NCI-H2029 (cell line): Measurements from ENCODE around the gene LAGE3.

ENCODE experiments used
- DNase-seq: peaks from one replicate; lab custom pipeline; 2025; lab: John Stamatoyannopoulos, UW

LAGE3 gene

DNA sequence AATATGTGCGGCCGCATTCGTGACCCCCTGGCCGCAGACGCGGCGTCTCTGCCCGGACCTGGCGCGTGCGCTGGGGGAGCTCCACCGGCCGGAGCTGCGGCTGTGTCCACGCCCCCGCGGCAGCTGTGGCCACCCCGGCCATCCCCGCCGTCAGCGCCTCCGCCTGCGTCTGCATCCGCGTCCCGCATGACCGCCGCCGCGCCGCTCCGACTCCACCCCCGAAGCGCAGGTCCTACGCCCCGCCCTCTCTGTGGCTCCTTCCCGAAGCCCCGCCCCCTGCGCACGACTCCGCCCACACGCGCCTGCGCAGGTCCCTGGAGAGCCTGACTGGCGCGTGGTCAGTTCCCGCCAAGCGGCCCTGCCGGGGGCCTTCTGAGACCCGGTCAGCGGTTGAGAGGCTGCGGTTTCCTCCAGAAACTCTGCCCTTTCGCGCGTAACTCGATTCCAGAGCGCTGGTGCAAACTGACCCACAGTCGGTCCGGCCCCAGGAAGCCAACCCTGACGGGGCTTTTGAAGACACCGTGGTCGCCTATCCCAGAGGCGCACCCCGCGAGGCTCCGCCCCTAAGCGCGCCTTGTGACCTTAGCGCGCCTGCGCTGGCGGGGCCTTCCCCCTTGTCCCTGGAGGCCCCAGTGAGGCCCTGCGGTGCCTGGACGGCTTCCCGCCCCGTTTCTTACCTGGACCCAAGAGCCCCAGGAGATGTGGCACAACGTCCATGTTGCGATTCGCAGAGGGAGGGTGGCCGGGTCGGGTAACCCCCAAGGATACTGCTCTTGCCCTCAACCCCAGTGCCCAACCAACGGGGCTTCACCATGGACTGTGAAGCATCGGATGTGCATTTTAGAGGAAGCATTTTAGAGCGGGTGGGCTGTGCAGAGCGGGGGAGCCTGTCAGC lies at the start of gene LAGE3:
LAGE3 (minus strand) TSS at position 554 of the 895 bp plus-strand sequence; CDS start at position 188, 366 bp downstream.
- DNase-seq = peak; percentile 78

DNA sequence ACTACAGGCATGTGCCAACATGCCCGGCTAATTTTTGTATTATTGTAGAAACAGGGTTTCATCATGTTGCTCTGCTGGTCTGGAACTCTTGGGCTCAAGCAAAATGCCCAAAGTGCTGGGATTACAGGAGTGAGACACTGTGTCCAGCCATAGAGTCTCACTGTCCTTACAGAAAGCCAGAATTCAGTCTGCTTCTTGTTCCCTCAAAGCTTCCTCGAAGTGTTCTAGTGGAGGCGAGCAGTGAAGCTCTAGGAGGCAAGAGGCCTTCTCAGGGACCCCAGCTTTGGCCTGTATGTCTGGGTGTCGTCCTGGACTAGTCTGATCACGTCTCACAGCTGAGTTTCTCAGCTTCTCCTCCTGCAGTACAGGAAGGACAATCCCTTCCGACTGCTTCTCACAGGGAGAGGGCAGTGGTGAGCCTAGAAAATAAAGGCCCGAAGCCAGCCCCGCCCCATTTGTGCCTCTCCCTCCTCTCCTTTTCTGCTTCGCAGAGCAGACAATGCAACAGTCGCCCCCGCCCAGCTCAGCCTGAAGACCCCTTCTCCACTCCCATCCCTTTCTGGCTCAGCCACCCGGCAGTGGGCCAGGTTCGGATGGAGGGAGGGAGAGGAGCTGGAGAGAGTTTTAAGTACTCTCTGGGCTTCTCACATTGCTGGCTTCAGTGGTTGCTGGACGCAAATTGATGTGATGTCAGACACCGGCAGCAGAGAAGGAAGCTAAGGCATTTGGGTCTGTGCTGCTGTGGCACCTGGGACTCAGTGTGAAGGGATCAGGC lies 48.0 kb upstream of the LAGE3 start:
- peak; percentile 74 for DNase-seq

GRCh38 chrX:154525606-154526490 lies 46.8 kb upstream of the LAGE3 start:
- DNase-seq = no peak

GRCh38 chrX:154519389-154519788 lies 40.3 kb upstream of the LAGE3 start:
- no peak for DNase-seq

DNA sequence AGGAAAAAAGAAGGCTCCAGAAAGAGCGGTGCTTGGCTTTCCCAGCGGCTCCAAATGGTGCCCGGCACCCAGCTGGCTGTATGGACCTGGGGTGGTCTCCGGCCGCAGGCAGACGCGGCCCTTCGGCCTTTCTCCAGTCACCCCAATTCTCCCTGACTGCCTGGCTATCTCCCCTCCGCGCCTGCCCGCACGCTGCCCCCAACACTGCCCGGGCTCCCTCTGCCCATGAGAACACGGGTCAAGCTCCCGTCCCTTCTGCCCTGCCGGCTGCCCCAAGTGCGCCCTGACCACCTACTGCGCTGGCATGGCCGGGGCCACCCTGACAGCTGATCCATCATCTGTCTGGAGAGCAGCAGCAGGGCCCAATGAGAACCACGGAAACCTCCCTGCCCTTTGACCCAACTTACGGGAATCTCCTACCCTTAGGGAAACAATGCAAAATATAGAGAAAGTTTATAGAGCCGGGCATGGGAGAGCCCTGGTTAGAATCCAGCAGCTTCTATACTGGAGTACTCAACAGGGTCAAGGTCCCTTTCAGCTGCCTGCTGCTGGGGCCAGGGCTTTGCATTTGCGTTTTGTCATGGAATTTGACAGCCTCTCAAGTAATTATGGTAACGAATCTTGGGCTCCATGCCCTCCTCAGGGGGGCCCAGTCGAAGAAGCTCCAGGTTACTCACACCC lies 38.2 kb upstream of the LAGE3 start:
- DNase-seq = no peak

DNA sequence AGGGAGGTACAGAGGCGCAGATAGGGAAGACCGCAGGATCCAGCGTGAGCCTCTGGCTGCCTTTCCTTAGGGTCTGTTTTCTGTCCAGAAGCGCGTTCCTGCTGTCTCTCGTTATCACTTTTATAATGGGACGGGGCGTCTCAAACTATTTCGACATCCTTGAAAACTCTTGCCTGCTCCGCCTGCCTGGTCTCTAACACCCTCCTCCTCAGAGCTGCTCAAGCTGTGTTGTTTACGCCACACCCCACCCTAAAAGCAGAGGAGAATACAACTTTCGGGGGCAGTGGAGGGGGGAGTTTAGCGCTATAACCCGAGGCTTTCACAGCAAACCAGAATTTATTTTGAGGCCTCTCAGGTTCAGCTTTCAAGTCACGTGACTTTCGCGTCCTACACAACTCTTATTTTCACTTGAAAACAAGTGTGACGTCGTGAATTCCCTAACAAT lies 37.6 kb upstream of the LAGE3 start:
- no peak for DNase-seq

DNA sequence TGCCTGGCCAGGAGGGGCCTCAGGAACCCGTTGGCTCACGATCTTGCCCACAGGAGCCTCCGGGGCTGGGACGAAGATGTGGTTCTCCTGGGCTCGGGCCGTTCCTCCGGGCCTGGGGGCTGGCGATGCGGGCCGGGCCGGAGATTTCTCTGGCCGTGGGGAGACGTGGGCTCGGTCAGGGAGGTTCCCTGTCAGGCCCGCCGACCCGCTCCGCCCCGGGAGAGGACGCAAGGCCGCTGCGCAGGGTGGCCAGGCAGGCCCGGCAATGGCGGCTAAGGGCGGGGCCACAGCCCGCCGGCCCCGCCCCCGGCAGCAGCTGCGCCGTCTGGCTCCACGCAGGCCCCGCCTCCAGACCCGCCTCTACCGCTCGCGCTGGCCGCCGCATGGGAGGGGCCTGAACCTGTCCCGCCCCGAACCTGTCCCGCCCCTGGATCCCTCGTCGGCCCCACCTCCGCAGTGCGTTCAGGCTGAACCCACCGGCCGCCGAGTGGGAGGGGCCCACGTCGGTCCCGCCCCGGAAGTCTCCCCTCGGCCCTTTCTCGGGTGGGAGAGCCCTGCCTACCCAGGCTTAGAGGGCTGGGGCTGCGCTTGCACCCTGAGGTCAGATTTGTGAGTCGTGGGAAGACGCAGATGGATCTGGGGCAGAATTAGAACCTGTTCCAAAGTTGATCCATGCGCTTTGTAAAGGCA lies 37.0 kb upstream of the LAGE3 start, which contains the start of gene FAM3A:
FAM3A (minus strand) TSS at position 267 of the 690 bp plus-strand sequence. CDS start 460 bp downstream, outside the sequence.
- DNase-seq = peak; percentile 60

DNA sequence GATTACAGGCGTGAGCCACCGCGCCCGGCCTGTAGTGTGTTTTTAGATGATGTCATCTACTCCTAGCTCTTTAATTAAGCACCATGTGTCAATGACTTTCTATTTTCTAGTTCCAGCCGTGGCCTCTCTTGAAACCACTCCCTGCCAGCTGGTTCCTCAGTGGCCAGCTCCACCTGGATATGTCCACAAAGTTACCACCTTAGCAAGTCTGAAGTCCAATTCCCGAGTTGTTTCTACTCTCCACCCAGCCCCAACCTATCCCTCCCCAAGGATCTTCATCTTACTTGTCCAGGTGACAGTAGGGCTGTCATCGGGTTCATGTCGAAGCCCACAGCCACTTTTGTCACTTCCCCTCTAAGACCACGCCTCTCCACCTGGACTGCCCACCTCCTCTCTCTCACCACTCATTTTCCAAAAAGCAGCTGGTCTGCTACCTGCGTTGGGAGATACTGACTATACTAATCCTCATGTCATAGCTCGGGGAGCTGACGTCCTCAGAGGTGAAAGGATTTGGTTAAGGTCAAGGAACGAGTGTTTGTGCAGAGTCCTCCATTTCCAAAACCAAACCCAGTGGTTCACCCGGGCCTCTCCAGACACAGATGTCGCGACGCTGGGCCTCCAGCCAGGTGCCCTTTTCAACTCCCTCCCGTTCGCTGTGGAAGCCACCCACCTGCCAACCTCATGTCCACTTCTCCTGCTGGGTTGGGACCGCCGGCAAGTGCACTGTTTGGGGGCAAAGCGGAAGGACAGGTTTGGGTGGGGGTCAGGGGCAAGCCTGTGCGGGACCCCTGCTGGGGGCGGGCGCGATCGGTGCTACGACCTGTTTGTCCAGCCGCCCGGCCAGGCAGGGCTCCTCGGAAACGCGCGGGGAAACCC lies 36.2 kb upstream of the LAGE3 start:
- DNase-seq = peak; percentile 76

DNA sequence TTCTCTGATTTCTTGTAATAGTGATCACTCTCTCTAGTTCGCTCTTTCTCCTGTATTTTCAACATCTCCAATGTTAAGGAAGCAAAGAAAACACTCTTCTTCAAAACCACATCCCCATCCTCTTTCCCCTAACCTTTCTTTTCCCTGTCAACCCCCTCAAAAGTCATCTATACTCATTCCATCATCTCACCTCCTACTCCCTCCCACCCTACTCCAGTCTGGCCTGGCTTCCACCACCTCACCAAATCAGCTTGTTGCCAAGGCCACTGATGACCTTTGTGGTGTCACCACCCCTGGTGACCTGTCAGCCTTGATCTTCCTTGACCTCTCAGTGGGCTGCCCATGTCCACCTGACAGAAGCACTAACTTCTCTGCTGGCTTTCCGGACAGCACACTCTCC lies 34.6 kb upstream of the LAGE3 start:
- DNase-seq = no peak

DNA sequence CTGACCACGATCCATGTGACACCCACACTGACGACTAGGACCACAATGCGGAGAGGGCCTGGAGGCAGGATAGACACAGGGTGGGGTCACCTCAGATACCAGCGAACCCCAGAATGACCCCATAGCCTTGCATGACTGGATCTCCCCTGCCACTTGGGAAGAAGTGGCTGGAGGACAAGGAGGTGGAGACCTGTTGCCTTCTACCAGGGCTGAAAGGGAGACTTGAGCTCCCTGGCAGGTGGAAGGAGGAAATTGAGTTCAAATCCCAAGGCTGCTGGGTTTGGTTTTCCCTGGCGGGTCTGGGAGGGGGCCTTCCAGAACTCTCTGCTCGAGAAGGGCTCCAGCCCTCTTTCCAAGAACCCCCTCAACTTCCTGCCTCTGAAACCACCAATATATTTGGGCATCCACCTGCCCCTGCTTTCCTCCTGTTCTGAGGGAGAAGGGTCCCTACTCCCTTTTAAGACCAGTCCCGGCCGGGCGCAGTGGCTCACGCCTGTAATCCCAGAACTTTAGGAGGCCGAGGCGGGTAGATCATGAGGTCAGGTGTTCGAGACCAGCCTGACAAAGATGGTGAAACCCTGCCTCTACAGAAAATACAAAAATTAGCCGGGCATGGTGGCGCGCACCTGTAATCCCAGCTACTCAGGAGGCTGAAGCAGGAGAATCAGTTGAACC lies 33.9 kb upstream of the LAGE3 start:
- no peak for DNase-seq

DNA sequence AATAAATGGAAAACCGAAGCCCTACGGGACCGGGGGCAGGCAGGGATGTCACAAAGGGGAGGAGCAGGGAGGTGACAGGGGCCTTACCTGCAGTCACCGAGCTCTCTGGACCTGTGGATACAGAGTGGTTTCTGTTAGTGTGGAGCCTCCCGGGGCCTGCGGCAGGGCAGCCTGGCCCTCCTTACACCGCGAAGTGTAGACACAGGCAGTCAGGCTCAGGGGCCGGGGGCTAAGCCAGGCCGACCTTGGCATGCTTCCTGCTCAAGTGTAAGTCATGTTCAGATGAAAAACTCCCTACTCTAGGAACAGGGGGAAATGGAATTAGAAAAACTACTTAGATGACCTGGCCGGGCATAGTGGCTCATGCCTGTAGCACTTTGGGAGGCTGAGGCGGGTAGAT lies 32.7 kb upstream of the LAGE3 start:
- no peak for DNase-seq

GRCh38 chrX:154509455-154509854 lies 30.4 kb upstream of the LAGE3 start:
- no peak for DNase-seq

DNA sequence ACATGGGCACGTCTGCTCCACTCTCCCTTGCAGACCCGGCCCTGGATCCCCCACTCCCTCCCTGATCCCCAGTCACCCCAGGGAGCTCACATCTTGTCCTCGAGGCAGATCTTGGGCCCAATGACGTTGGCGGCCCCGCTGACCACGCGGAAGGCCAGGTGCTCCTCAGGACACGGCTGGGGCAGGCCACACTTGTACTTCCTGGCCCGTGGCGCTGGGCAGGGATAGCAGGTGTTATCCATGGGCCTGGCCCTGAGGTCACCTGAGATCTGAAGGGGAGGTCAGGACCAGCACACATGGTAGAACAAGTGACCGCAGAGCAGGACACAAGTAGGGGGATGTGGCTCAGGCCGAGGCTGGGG lies 29.3 kb upstream of the LAGE3 start:
- DNase-seq = no peak

GRCh38 chrX:154507673-154508383 lies 28.7 kb upstream of the LAGE3 start:
- no peak for DNase-seq

- no peak for DNase-seq
Measured at GRCh38 chrX:154506483-154507332, 27.6 kb upstream of the LAGE3 start.

DNA sequence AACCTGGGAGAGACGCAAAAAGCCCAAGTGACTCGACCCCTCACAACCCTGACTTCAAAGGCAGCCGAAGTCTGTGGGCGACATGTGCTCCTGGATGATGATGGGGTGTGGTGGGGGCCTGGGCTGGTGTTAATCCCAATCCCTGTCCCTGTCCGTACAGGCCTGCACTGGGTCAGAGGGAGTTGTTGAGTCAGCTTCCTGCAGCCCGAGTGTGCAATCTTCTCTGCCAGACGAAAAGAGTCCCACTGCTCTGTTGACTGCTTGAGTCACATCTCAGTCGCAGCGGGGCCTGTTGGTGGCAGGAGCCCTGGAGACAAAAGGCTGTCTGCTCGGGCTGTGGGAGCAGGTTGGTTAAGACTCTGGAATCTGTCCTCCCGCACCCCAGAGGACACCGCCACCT lies 26.7 kb upstream of the LAGE3 start:
- no peak for DNase-seq

DNA sequence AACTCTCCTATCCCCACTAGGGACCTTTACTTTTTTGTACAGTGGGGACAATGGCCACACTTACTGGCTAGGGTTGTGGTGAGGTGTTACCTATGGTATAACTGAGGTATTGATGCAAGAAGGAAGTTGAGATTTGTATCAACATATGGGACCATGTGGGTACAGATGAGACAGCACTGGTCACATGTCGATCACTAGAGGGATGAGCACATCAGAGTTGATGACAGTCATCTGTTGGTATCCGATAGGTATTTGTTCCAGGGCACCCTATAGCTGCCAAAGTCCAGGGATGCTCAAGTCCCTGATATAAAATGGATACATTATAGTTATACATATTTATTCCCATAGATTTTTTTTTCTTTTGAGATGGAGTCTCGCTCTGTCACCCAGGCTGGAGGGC lies 23.9 kb upstream of the LAGE3 start:
- DNase-seq = no peak

GRCh38 chrX:154502098-154502497 lies 23.0 kb upstream of the LAGE3 start:
- no peak for DNase-seq
